ENCODE data around the gene USP53. TPM values are rescaled to one million over a fixed set of nuclear protein-coding genes. Genes with fewer than 3 reads are reported as not detected.

USP53 gene
- total and polyA plus RNA-seq, 2 donors (not counting 3 experiments of a cell fraction or from before 2014, with no cell fraction given), result 7.8 to 22.8 TPM

- Histone ChIP-seq H4K20me1 (replicated peaks; ENCODE audit: control insufficient read depth, extremely low read depth, insufficient read depth, low read length) (no peaks in the 10 kb centered on the region), H3K4me2 (ENCODE audit: insufficient read depth, low read length) (no peak overlapping the region), H3K9me3 (replicated peaks; ENCODE audit: control insufficient read depth, insufficient read depth, low read length) (no peaks in the 10 kb centered on the region), H2AFZ (ENCODE audit: low read depth, low read length) (no peak overlapping the region), H3K27ac (ENCODE audit: insufficient read depth, low read depth, low read length) (no peak overlapping the region), H3K9me1 (replicated peaks; ENCODE audit: control insufficient read depth, extremely low read depth, insufficient read depth, low read length) (peaks cover 2% of the 10 kb centered on the region), H3K36me3 (ENCODE audit: control insufficient read depth in 2 of 2, extremely low read depth in 1 of 2, insufficient read depth in 2 of 2, low read length in 2 of 2) (peaks cover 0 to 27% of the 10 kb centered on the region in 2 experiments), H3K27me3 (ENCODE audit: control insufficient read depth in 2 of 2, insufficient read depth in 2 of 2, low read length in 2 of 2) (no peaks in the 10 kb centered on the region), H3K79me2 (ENCODE audit: control insufficient read depth, insufficient read depth, low read length) (no peaks in the 10 kb centered on the region), H3K4me1 (ENCODE audit: control insufficient read depth, extremely low read depth, insufficient read depth, low read length) (peaks cover 6% of the 10 kb centered on the region), H3K4me3 (replicated peaks in 1 of 3; ENCODE audit: insufficient read depth in 1 of 3, low read depth in 1 of 3, low read length in 3 of 3) (no peak overlapping the region), H3K9ac (replicated peaks; ENCODE audit: extremely low read depth, insufficient read depth, low read length) (no peak overlapping the region)
- POLR2A ChIA-PET, result no interaction called here
- intact Hi-C loops (cut with micrococcal nuclease), result no loop called here
- dilution Hi-C loops (cut with MboI; ENCODE audit: extremely low pct_ligation_motif_present, low sequenced_read_pairs), result no loop called here
- TF ChIP-seq JUN (IDR thresholded peaks at IDR 0.05; ENCODE audit: borderline replicate concordance, insufficient read depth, insufficient read length, low read depth) (no peak), MYC (IDR thresholded peaks at IDR 0.05; ENCODE audit: low read depth, low read length) (no peak), POLR2AphosphoS5 (IDR thresholded peaks at IDR 0.05; ENCODE audit: insufficient read depth, low read depth, low read length) (no peak), EZH2 (IDR thresholded peaks at IDR 0.05; ENCODE audit: borderline replicate concordance, low read depth, low read length, severe bottlenecking) (no peak), GATA2 (IDR thresholded peaks at IDR 0.05; ENCODE audit: insufficient read depth, insufficient read length, low read depth, low read length) (no peak), POLR2A (IDR thresholded peaks at IDR 0.05; ENCODE audit: low read depth, low read length) (no peak), FOS (IDR thresholded peaks at IDR 0.05; ENCODE audit: borderline replicate concordance, insufficient read depth, low read length) (no peak)
- TF ChIP-seq, protein P1, sequence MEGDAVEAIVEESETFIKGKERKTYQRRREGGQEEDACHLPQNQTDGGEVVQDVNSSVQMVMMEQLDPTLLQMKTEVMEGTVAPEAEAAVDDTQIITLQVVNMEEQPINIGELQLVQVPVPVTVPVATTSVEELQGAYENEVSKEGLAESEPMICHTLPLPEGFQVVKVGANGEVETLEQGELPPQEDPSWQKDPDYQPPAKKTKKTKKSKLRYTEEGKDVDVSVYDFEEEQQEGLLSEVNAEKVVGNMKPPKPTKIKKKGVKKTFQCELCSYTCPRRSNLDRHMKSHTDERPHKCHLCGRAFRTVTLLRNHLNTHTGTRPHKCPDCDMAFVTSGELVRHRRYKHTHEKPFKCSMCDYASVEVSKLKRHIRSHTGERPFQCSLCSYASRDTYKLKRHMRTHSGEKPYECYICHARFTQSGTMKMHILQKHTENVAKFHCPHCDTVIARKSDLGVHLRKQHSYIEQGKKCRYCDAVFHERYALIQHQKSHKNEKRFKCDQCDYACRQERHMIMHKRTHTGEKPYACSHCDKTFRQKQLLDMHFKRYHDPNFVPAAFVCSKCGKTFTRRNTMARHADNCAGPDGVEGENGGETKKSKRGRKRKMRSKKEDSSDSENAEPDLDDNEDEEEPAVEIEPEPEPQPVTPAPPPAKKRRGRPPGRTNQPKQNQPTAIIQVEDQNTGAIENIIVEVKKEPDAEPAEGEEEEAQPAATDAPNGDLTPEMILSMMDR (IDR thresholded peaks at IDR 0.05; ENCODE audit: extremely low read depth in 1 of 2, insufficient read depth in 1 of 2, low read depth in 1 of 2, low read length in 2 of 2), result no peak
- TF ChIP-seq, protein P2, sequence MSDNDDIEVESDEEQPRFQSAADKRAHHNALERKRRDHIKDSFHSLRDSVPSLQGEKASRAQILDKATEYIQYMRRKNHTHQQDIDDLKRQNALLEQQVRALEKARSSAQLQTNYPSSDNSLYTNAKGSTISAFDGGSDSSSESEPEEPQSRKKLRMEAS (IDR thresholded peaks at IDR 0.05; ENCODE audit: insufficient read depth, insufficient read length), result no peak
- DNase-seq (ENCODE audit: low read depth, low spot score) (no peak), FAIRE-seq (no peak)
- BruUV-seq (replicated peaks), result no TSS peak
- CTCF ChIA-PET, result no interaction called here
These were observed 53.6 kb downstream of the USP53 start for GRCh38 chr4:119266153-119266552.
